ENCODE measurements around the gene HS6ST2. TPM values are rescaled to one million over a fixed set of nuclear protein-coding genes. Genes with fewer than 3 reads are reported as not detected.
"Not testable (repeated sequence)": the region's sequence is repeated elsewhere in the genome, so short reads cannot be mapped to it uniquely, and the experiment has no call there.

Gene HS6ST2
- total RNA-seq, 1 donor from 2014 or later: not detected

- DNase-seq (ENCODE audit: low spot score); ATAC-seq: not testable (repeated sequence)
Measured at GRCh38 chrX:132945055-132945599, 13.3 kb downstream of the HS6ST2 start.

DNA sequence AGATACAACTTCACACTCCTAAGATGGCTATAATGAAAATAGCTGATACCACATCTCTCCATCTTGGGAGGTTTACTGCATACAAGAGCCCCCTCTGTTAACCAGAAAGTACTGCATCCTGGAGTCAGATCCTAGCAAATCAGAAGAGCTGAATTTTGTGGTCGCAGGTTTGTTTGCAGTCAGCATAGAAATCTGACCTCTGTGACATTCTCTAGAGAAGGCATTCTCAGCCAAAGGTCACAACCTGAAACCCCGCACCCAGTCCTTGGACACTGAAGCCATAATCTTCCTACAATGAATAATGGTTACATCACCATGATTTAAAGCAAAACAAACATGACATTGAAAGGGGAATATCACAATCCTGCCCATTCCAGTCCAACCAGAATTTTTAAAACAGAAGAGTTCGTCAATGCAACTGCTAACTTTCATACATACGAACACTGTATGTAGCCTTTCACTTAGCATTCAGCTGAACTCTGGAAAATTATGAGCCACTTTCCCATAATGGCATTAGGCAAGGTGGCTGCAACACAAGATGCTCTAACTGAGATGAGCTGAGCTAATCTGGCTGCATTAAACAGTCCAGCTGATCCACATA is 17.6 kb downstream of the HS6ST2 start:
- ATAC-seq: no peak
- DNase-seq (ENCODE audit: low spot score): no peak

DNA sequence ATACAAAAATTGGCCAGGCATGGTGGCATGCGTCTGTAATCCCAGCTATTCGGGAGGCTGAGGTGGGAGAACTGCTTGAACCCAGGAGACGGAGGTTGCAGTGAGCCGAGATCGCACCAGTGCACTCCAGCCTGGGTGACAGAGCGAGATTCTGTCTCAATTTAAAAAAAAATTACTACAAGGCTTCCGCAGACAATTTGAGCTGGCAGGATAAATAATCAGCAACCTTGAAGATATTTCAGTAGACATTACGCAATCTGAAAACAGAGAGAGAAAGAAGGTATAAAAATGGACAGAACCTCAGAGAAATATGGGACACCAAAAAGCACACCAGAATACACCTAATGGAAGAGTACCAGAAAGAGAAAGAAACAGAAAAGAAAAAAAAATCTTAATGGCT is 25.3 kb downstream of the HS6ST2 start:
- ATAC-seq: no peak
- DNase-seq (ENCODE audit: low spot score): no peak

GRCh38 chrX:132924426-132924825 is 34.0 kb downstream of the HS6ST2 start:
- ATAC-seq: no peak
- no peak for DNase-seq (ENCODE audit: low spot score)

DNA sequence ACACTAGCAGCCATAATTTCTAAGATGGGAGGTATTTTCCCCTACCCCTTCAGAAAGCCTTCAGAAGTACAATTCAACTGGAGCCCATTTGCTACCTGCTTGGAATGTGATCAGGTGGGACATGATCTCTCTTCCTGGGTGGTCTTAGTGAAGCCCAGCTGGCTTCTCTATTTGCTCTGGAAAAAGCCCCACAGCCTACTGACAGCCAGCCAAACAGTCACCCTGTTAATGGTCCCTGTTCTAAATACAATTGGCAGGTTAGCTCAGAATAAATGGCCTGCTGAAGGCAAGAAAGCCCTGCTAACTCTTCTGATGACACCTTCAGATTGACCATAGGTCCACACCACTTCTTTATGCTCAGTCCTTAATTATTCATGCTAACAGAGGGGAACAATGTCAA is 39.9 kb downstream of the HS6ST2 start:
- DNase-seq (ENCODE audit: low spot score): no peak
- no peak for ATAC-seq

GRCh38 chrX:132916349-132916748 is 42.1 kb downstream of the HS6ST2 start:
- no peak for ATAC-seq
- DNase-seq (ENCODE audit: low spot score): no peak

DNA sequence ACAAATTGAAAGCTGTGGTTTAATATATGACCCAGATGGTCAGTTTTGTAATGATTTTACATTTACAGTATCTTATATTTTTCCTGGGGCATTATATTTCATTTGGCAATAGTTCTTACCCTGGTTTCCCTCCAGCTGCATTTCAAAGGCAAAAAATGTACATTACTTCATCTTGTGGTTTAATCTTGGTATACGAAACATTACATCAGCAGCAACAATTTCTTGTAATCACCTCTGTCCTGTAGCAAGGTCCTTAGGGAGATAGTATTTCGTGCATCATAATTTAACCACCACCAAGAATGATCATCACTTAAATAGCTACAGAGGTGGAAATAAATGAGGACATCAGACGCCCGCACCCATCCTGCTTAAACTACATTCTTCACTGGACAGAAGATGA is 48.8 kb downstream of the HS6ST2 start:
- ATAC-seq (no peak), DNase-seq (ENCODE audit: low spot score) (no peak)

DNA sequence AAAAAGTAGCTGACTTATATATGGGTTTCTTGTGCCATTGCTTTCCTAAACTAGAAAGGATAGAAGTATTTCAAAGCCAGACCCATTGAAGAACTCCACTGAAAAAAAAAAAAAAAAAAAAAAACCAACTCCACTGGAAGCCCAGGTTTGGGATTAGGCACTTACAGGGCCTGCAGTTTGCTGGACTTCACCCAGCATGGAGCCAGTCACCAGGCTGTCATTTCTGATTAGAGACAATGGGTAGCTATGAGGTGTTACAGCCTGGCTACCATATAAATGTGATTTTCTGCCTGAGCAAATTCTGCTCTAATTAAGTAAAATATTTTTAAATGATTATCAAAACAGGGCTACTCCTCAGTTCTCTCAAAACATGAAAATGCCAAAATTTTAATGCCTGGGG is 49.5 kb downstream of the HS6ST2 start:
- ATAC-seq (no peak), DNase-seq (ENCODE audit: low spot score) (no peak)

DNA sequence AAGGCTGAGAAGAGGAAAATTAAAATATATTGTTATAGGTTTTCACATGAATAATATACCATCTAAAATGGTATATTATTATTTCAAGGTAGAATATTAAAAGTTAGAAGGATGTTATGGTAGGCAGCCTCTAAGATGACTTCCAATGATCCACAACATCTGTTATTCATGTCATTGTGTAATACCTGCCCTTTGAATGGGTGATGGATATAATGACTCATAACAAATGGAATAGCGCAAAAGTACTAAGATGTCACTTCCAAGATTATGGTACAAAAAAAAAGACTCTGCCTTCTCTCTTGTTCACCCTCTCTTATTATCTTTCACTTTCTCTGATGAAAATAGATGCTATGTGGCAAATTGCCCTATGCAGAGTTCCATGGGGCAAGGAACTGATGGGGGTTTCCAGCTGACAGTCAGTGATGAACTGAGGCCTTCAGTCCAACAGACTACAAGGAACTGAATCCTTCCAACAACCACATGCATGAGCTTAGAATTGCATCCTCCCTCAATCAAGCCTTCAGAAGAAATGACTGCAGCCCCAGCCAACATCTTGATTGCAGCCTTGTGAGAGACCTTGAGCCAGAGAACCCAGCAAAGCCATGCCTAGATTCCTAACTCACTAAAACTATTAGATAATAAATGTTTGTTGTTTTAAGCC is 57.7 kb downstream of the HS6ST2 start:
- DNase-seq (ENCODE audit: low spot score) (no peak), ATAC-seq (no peak)

GRCh38 chrX:132887569-132887968 is 70.9 kb downstream of the HS6ST2 start:
- DNase-seq (ENCODE audit: low spot score) (no peak), ATAC-seq (no peak)

- no peak for ATAC-seq
- DNase-seq (ENCODE audit: low spot score): no peak
Measured at GRCh38 chrX:132883358-132883915, 75.0 kb downstream of the HS6ST2 start.

DNA sequence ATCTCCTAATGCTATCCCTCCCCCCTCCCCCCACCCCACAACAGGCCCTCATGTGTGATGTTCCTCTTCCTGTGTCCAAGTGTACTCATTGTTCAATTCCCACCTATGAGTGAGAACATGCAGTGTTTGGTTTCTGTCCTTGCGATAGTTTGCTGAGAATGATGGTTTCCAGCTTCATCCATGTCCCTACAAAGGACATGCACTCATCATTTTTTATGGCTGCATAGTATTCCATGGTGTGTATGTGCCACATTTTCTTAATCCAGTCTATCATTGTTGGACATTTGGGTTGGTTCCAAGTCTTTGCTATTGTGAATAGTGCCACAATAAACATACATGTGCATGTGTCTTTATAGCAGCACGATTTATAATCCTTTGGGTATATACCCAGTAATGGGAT is 77.7 kb downstream of the HS6ST2 start:
- DNase-seq (ENCODE audit: low spot score); ATAC-seq: not testable (repeated sequence)

DNA sequence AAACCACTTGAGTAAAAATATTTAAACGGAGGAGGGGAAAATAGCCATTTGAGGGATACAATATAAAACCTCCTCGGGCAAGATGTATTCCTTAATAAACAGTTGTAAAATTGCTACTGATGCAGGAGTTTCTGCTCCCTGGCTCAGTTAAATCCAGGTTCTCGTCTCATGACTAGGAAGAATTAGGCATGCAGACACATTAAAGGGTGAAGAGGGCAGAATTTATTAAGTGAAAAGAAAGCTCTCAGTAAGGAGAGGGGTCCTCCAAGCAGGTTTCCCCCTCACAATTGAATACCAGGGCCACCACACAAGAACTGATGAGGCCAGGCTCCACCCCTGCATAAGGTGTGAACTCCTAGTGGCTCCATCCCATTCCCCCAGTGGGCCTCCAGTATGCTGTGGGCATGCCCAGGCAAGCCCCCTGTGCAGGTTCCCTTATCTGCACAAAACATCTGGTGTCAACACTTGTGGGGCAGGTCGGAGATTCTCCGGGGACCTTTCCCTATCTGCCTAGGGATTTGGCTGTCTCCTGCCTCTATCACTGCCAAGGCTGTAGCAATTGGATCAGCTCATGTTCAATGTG is 80.4 kb downstream of the HS6ST2 start:
- no peak for ATAC-seq
- no peak for DNase-seq (ENCODE audit: low spot score)

GRCh38 chrX:132876523-132877338 is 81.7 kb downstream of the HS6ST2 start:
- ATAC-seq (no peak), DNase-seq (ENCODE audit: low spot score) (no peak)

DNA sequence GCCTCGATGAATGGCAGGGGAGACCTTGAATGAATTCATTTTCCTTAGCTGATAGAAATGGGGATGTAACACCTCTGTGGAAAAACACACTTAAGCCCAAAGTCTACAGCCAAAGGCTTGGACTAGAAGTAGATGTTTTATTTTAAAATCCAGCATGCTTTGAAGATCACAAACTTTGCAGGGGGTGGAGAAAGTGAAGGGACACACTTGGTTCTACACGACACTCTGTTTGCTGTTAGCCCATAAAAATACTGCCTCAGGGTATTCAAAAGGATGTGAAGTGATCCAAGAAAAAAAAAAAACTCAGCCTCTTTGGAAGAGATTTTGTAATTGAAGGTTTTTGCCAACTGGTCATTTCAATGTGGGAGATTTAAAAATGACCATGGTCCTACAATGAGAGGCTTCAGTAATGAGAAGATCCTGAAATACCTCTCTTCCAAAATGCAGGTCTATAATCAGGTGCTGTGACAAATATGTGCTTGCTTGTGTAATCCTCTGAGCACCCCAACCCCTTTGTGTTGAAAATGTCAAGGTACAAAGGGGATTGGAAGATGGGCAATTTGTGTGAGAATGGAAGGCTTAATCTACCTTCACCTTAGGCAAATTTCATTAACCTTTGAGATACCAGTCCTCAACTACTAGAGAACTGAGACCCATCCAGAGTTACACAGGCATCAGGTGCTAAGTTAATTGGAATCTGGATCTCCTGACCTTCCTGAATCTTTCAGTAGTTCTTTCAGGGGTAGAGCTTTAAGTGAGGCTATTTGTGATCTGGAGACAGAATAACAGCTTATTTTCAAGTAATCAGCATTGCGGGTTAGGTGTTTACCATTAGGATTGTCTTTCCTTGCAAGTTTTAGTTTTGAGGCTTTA is 82.5 kb downstream of the HS6ST2 start:
- no peak for ATAC-seq
- DNase-seq (ENCODE audit: low spot score): no peak

DNA sequence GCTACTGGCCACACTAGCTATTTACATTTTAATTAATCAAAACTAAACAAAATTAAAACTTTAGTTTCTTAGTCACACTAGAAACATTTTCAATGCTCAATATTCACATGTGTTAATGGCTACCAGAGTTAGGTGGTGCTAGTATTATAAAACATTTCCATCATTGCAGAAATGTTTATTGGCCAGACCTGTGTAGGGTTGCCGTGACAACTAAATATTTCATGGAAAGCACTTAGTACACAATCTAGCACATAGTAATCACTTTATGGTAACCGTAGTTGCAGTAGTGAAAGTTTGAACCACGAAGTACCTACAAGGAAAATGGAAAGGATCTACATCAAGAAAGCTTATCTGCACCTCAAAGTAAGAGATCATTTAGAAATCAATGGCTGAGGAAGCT is 95.9 kb downstream of the HS6ST2 start:
- DNase-seq (ENCODE audit: low spot score) (no peak), ATAC-seq (no peak)

- DNase-seq (ENCODE audit: low spot score): no peak
- ATAC-seq: no peak
Measured at GRCh38 chrX:132861076-132861475, 97.4 kb downstream of the HS6ST2 start.

GRCh38 chrX:132860200-132860599 is 98.2 kb downstream of the HS6ST2 start:
- DNase-seq (ENCODE audit: low spot score) (no peak), ATAC-seq (no peak)

DNA sequence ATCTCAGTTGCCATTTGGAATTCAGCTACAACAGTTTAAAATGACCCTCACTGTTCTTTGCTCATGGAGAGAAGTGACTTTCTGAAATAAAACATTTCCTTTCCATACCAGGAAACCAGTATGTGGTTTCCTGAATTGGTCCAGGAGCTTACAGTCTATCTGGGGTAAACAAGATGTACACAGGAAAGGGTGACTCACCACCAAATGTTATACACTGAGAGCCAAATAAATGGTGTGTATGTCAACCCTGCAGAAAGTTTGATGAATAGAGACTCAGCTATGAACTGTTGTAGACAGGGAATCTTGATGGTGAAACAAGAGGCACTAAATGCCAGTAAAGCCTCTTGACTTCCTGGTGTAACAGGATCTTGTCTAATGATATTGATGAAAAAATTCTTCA is 100.4 kb downstream of the HS6ST2 start:
- DNase-seq (ENCODE audit: low spot score) (no peak), ATAC-seq (no peak)

- DNase-seq (ENCODE audit: low spot score) (no peak), ATAC-seq (no peak)
Measured at GRCh38 chrX:132855780-132856341, 102.6 kb downstream of the HS6ST2 start.

All from left lobe of liver (tissue), 2 donors.